ENCODE data around the gene TTLL6. TPM values are rescaled to one million over a fixed set of nuclear protein-coding genes. Genes with fewer than 3 reads are reported as not detected.
A peak's percentile ranks its signal among the peaks of the same experiment; 100 is the strongest.

Gene TTLL6
- total RNA-seq, 2 donors from 2014 or later = not detected

- Mint-ChIP-seq H3K4me1 (peaks cover 15% of the 10 kb centered on the region), H3K4me3 (peak overlapping the region; percentile 31), H3K27ac (peak overlapping the region; percentile 39), H3K27me3 (peaks cover 97% of the 10 kb centered on the region), H3K36me3 (ENCODE audit: low read depth) (peaks cover 10% of the 10 kb centered on the region)
- DNase-seq (no peak), ATAC-seq (no peak)
- H3K9me3 ChIP-seq (ENCODE audit: control insufficient read depth, low read length, poor library complexity, severe bottlenecking) = peaks cover 2% of the 10 kb centered on the region
Observed at GRCh38 chr17:48734333-48735061, 82.5 kb downstream of the TTLL6 start.

- H3K27me3 Mint-ChIP-seq = peaks cover 97% of the 10 kb centered on the region
- peaks cover 2% of the 10 kb centered on the region for H3K9me3 ChIP-seq (ENCODE audit: control insufficient read depth, low read length, poor library complexity, severe bottlenecking)
- peak overlapping the region; percentile 31 for H3K4me3 Mint-ChIP-seq
- H3K4me1 Mint-ChIP-seq = peaks cover 16% of the 10 kb centered on the region
- DNase-seq (no peak), ATAC-seq (no peak)
- H3K27ac Mint-ChIP-seq = peak overlapping the region; percentile 39
- H3K36me3 Mint-ChIP-seq (ENCODE audit: low read depth) = peaks cover 8% of the 10 kb centered on the region
Observed at GRCh38 chr17:48733632-48734328, 83.2 kb downstream of the TTLL6 start.

GRCh38 chr17:48732688-48733629 lies 84.1 kb downstream of the TTLL6 start:
- peaks cover 21% of the 10 kb centered on the region for H3K4me1 Mint-ChIP-seq
- H3K27me3 Mint-ChIP-seq = peaks cover 97% of the 10 kb centered on the region
- no peak for ATAC-seq
- H3K4me3 Mint-ChIP-seq = peak overlapping the region; percentile 31
- H3K9me3 ChIP-seq (ENCODE audit: control insufficient read depth, low read length, poor library complexity, severe bottlenecking) = peaks cover 2% of the 10 kb centered on the region
- H3K27ac Mint-ChIP-seq = no peak overlapping the region
- no peak for DNase-seq
- peaks cover 10% of the 10 kb centered on the region for H3K36me3 Mint-ChIP-seq (ENCODE audit: low read depth)

GRCh38 chr17:48731355-48731754 lies 85.7 kb downstream of the TTLL6 start:
- H3K27me3 Mint-ChIP-seq = peaks cover 97% of the 10 kb centered on the region
- H3K4me1 Mint-ChIP-seq = peaks cover 26% of the 10 kb centered on the region

GRCh38 chr17:48730240-48730550 lies 86.8 kb downstream of the TTLL6 start:
- H3K27me3 Mint-ChIP-seq = peaks cover 97% of the 10 kb centered on the region
- DNase-seq = no peak
- peak overlapping the region; percentile 1 for H3K4me3 Mint-ChIP-seq
- peaks cover 10% of the 10 kb centered on the region for H3K36me3 Mint-ChIP-seq (ENCODE audit: low read depth)
- H3K9me3 ChIP-seq (ENCODE audit: control insufficient read depth, low read length, poor library complexity, severe bottlenecking) = peaks cover 2% of the 10 kb centered on the region
- peaks cover 27% of the 10 kb centered on the region for H3K4me1 Mint-ChIP-seq
- no peak overlapping the region for H3K27ac Mint-ChIP-seq
- no peak for ATAC-seq

More at GRCh38 chr17:48731355-48731754, 85.7 kb downstream of the TTLL6 start:
- H3K9me3 ChIP-seq (ENCODE audit: control insufficient read depth, low read length, poor library complexity, severe bottlenecking) = peaks cover 2% of the 10 kb centered on the region
- no peak for ATAC-seq
- Mint-ChIP-seq H3K27ac (no peak overlapping the region), H3K4me3 (no peak overlapping the region), H3K36me3 (ENCODE audit: low read depth) (peaks cover 10% of the 10 kb centered on the region)
- no peak for DNase-seq

- H3K4me1 Mint-ChIP-seq = peaks cover 31% of the 10 kb centered on the region
- no peak for ATAC-seq
- DNase-seq = no peak
- H3K4me3 Mint-ChIP-seq = peak overlapping the region; percentile 1
- H3K9me3 ChIP-seq (ENCODE audit: control insufficient read depth, low read length, poor library complexity, severe bottlenecking) = peaks cover 2% of the 10 kb centered on the region
- H3K36me3 Mint-ChIP-seq (ENCODE audit: low read depth) = peaks cover 10% of the 10 kb centered on the region
- H3K27ac Mint-ChIP-seq = peak overlapping the region; percentile 78
- H3K27me3 Mint-ChIP-seq = peaks cover 95% of the 10 kb centered on the region
Observed at GRCh38 chr17:48729335-48730239, 87.4 kb downstream of the TTLL6 start.

GRCh38 chr17:48728232-48729231 lies 88.5 kb downstream of the TTLL6 start, which contains the start of gene HOXB13:
Gene HOXB13, minus strand, starts transcription at chr17:48728750. Its CDS starts 157 bp downstream, at chr17:48728593.
- ATAC-seq (peak; percentile 46), DNase-seq (no peak)
- Mint-ChIP-seq H3K36me3 (ENCODE audit: low read depth) (peaks cover 8% of the 10 kb centered on the region), H3K27ac (peak within 1 kb of the TSS; percentile 78), H3K27me3 (peaks cover 95% of the 10 kb centered on the region), H3K4me1 (peaks cover 36% of the 10 kb centered on the region), H3K4me3 (peak within 1 kb of the TSS; percentile 82)
- H3K9me3 ChIP-seq (ENCODE audit: control insufficient read depth, low read length, poor library complexity, severe bottlenecking) = peaks cover 2% of the 10 kb centered on the region

GRCh38 chr17:48727415-48728175 lies 89.4 kb downstream of the TTLL6 start:
- peaks cover 37% of the 10 kb centered on the region for H3K4me1 Mint-ChIP-seq
- DNase-seq (no peak), ATAC-seq (no peak)
- H3K9me3 ChIP-seq (ENCODE audit: control insufficient read depth, low read length, poor library complexity, severe bottlenecking) = peaks cover 2% of the 10 kb centered on the region
- peak overlapping the region; percentile 41 for H3K27ac Mint-ChIP-seq
- H3K4me3 Mint-ChIP-seq = peak overlapping the region; percentile 82
- H3K36me3 Mint-ChIP-seq (ENCODE audit: low read depth) = peaks cover 6% of the 10 kb centered on the region
- peaks cover 95% of the 10 kb centered on the region for H3K27me3 Mint-ChIP-seq

- Mint-ChIP-seq H3K27me3 (peaks cover 95% of the 10 kb centered on the region), H3K27ac (peak overlapping the region; percentile 41), H3K4me3 (peak overlapping the region; percentile 82), H3K4me1 (peaks cover 37% of the 10 kb centered on the region), H3K36me3 (ENCODE audit: low read depth) (peaks cover 6% of the 10 kb centered on the region)
- peaks cover 1% of the 10 kb centered on the region for H3K9me3 ChIP-seq (ENCODE audit: control insufficient read depth, low read length, poor library complexity, severe bottlenecking)
- DNase-seq = no peak
- no peak for ATAC-seq
Observed at GRCh38 chr17:48726916-48727286, 90.1 kb downstream of the TTLL6 start.

- no peak for ATAC-seq
- Mint-ChIP-seq H3K27me3 (peaks cover 93% of the 10 kb centered on the region), H3K27ac (peak overlapping the region; percentile 53), H3K36me3 (ENCODE audit: low read depth) (peaks cover 6% of the 10 kb centered on the region), H3K4me3 (peak overlapping the region; percentile 82), H3K4me1 (peaks cover 37% of the 10 kb centered on the region)
- no peak for DNase-seq
- no peaks in the 10 kb centered on the region for H3K9me3 ChIP-seq (ENCODE audit: control insufficient read depth, low read length, poor library complexity, severe bottlenecking)
Observed at GRCh38 chr17:48726114-48726915, 90.7 kb downstream of the TTLL6 start.
